H1 (cell line): Measurements from ENCODE around the gene BRINP3. TPM values are rescaled to one million over a fixed set of nuclear protein-coding genes. Genes with fewer than 3 reads are reported as not detected.

ENCODE experiments used
- CTCF ChIA-PET: fragments of 300-600 bp; sonication (Branson Sonifier 250); formaldehyde crosslinking; loops from one replicate; lab custom pipeline; 2021; ENCODE audit not compliant: partially characterized antibody; lab: Charles Lee
- POLR2A ChIA-PET: fragments of 300-600 bp; sonication (Branson Sonifier 250); formaldehyde crosslinking; loops from one replicate; lab custom pipeline; 2021; ENCODE audit warnings: inconsistent platforms; ENCODE audit not compliant: partially characterized antibody; lab: Charles Lee
- DNase-seq, 2 experiments: peaks; one replicate each; pipeline versions ENCODE4 v3.0.0 to v3.0.0-alpha.2; 2010 to 2022; ENCODE audit warnings: low spot score in 2 of 2, low read depth in 1 of 2, mixed read lengths in 1 of 2
- FAIRE-seq: peaks from 2 replicates; lab custom pipeline; 2011; peaks lifted over from hg19 to GRCh38; lab: Jason Lieb, UNC
- H2AFZ ChIP-seq: 2 replicates; pipeline ENCODE4 v1.8.1; 2012; ENCODE audit warnings: low read length, inconsistent platforms
- H2AK5ac ChIP-seq: 2 replicates; pipeline ENCODE4 v1.6.1; 2013; ENCODE audit warnings: low read depth, low read length
- H2BK120ac ChIP-seq: replicated peaks from 2 replicates; pipeline ENCODE3; 2013; ENCODE audit warnings: low read depth, low read length, inconsistent platforms
- H2BK12ac ChIP-seq: 2 replicates; pipeline ENCODE4 v1.6.1; 2013; ENCODE audit warnings: low read depth, low read length
- H2BK15ac ChIP-seq: 2 replicates; pipeline ENCODE4 v1.6.1; 2013; ENCODE audit warnings: low read length
- H2BK20ac ChIP-seq: 2 replicates; pipeline ENCODE4 v1.6.1; 2013; ENCODE audit warnings: low read length
- H2BK5ac ChIP-seq: 2 replicates; pipeline ENCODE4 v1.6.1; 2013; ENCODE audit warnings: low read depth, low read length
- H3K14ac ChIP-seq: 2 replicates; pipeline ENCODE4 v1.6.1; 2013; ENCODE audit warnings: inconsistent platforms; ENCODE audit not compliant: insufficient read length
- H3K18ac ChIP-seq: 2 replicates; pipeline ENCODE4 v1.6.1; 2013; ENCODE audit warnings: low read length; ENCODE audit errors: extremely low read depth
- H3K23ac ChIP-seq: 2 replicates; pipeline ENCODE4 v1.6.1; 2013; ENCODE audit warnings: inconsistent platforms; ENCODE audit not compliant: insufficient read length
- H3K23me2 ChIP-seq: 2 replicates; pipeline ENCODE4 v1.6.1; 2013; ENCODE audit warnings: low read depth, low read length
- H3K27ac ChIP-seq: 2 replicates; pipeline ENCODE4 v1.6.1; 2011; ENCODE audit warnings: low read depth, low read length, inconsistent platforms
- H3K27me3 ChIP-seq, 4 experiments: replicated peaks in 1 of 4; 1 replicate in 1 of 4; 2 replicates in 3 of 4; pipeline versions ENCODE4 v1.6.1 to v1.8.1; 2011 to 2013; ENCODE audit warnings: low read length in 3 of 4, mild to moderate bottlenecking in 3 of 4, inconsistent platforms in 2 of 4, mixed read lengths in 2 of 4, moderate library complexity in 1 of 4; ENCODE audit not compliant: control insufficient read depth in 3 of 4, insufficient read depth in 3 of 4; ENCODE audit errors: extremely low read depth in 1 of 4
- H3K36me3 ChIP-seq, 4 experiments: 2 replicates each; pipeline versions ENCODE4 v1.6.1 to v1.8.1; 2011 to 2013; ENCODE audit warnings: mild to moderate bottlenecking in 4 of 4, low read length in 3 of 4, moderate library complexity in 2 of 4, control low read depth in 1 of 4, inconsistent platforms in 1 of 4; ENCODE audit not compliant: insufficient read depth in 4 of 4, control insufficient read depth in 2 of 4
- H3K4ac ChIP-seq: replicated peaks from 2 replicates; pipeline ENCODE3; 2013; ENCODE audit warnings: low read length, low read depth, mixed read lengths, inconsistent platforms; ENCODE audit not compliant: insufficient read length
- H3K4me1 ChIP-seq, 4 experiments: replicated peaks in 1 of 4; 1 replicate in 1 of 4; 2 replicates in 3 of 4; pipeline versions ENCODE4 v1.6.1 to v1.8.1; 2011 to 2013; ENCODE audit warnings: low read length in 3 of 4, inconsistent platforms in 2 of 4, mixed read lengths in 1 of 4; ENCODE audit not compliant: insufficient read depth in 4 of 4, control insufficient read depth in 3 of 4
- H3K4me2 ChIP-seq, 2 experiments: 2 replicates each; pipeline versions ENCODE4 v1.6.1 to v1.8.1; 2011 to 2013; ENCODE audit warnings: low read depth in 2 of 2, low read length in 2 of 2, control low read depth in 1 of 2, inconsistent platforms in 1 of 2, mild to moderate bottlenecking in 1 of 2; ENCODE audit not compliant: insufficient read depth in 1 of 2
- H3K4me3 ChIP-seq, 4 experiments: fragments of 200-600, 300-600 bp in 1 of 4; sonication (generic), shearing (Covaris generic), sonication (Bioruptor Twin) in 1 of 4; 2 replicates each; pipeline versions ENCODE4 v1.5.1 to v1.8.1; 2011 to 2016; ENCODE audit warnings: low read length in 4 of 4, low read depth in 3 of 4, control low read depth in 2 of 4, inconsistent platforms in 2 of 4, mild to moderate bottlenecking in 2 of 4, mixed read lengths in 1 of 4, moderate library complexity in 1 of 4; ENCODE audit not compliant: insufficient read depth in 2 of 4; ENCODE audit errors: extremely low read depth in 1 of 4
- H3K56ac ChIP-seq: replicated peaks from 2 replicates; pipeline ENCODE3; 2013; ENCODE audit warnings: low read depth, mild to moderate bottlenecking, mixed read lengths, low read length, inconsistent platforms; ENCODE audit not compliant: insufficient read length
- H3K79me1 ChIP-seq: 2 replicates; pipeline ENCODE4 v1.6.1; 2013; ENCODE audit warnings: low read depth, low read length, control low read depth
- H3K79me2 ChIP-seq, 2 experiments: 2 replicates each; pipeline versions ENCODE4 v1.6.1 to v1.8.1; 2012 to 2013; ENCODE audit warnings: low read length in 2 of 2, mild to moderate bottlenecking in 2 of 2, inconsistent platforms in 1 of 2; ENCODE audit not compliant: insufficient read depth in 2 of 2, control insufficient read depth in 1 of 2
- H3K9ac ChIP-seq, 4 experiments: replicated peaks in 1 of 4; 1 replicate in 1 of 4; 2 replicates in 3 of 4; pipeline versions ENCODE4 v1.6.1 to v1.8.1; 2011 to 2013; ENCODE audit warnings: low read depth in 3 of 4, low read length in 3 of 4, control low read depth in 2 of 4, mild to moderate bottlenecking in 2 of 4, moderate library complexity in 2 of 4, inconsistent platforms in 1 of 4; ENCODE audit errors: extremely low read depth in 1 of 4
- H3K9me3 ChIP-seq, 2 experiments: 2 replicates each; pipeline versions ENCODE4 v1.6.1 to v1.8.1; 2012 to 2013; ENCODE audit warnings: mild to moderate bottlenecking in 2 of 2, moderate library complexity in 2 of 2, control low read depth in 1 of 2, inconsistent platforms in 1 of 2, low read depth in 1 of 2, low read length in 1 of 2, mixed read lengths in 1 of 2; ENCODE audit not compliant: insufficient read depth in 2 of 2
- H4K20me1 ChIP-seq, 2 experiments: replicated peaks in 1 of 2; 2 replicates each; pipeline versions ENCODE3 to v1.8.1; 2011 to 2013; ENCODE audit warnings: inconsistent platforms in 2 of 2, low read length in 2 of 2, mild to moderate bottlenecking in 1 of 2; ENCODE audit not compliant: insufficient read depth in 2 of 2, control insufficient read depth in 1 of 2
- H4K5ac ChIP-seq: 2 replicates; pipeline ENCODE4 v1.6.1; 2013; ENCODE audit warnings: low read length, low read depth, mixed read lengths, inconsistent platforms; ENCODE audit not compliant: insufficient read length
- H4K8ac ChIP-seq: 2 replicates; pipeline ENCODE4 v1.8.0; 2013; ENCODE audit warnings: mild to moderate bottlenecking, moderate library complexity, low read length, inconsistent platforms; ENCODE audit not compliant: insufficient read depth; ENCODE audit errors: extremely low read depth
- H4K91ac ChIP-seq: replicated peaks from 2 replicates; pipeline ENCODE3; 2013; ENCODE audit warnings: low read length, mixed read lengths, inconsistent platforms; ENCODE audit not compliant: insufficient read length
- ATF2 ChIP-seq: IDR thresholded peaks from 2 replicates; pipeline ENCODE4 v1.6.1; 2012; ENCODE audit warnings: low read length, inconsistent platforms
- EGR1 ChIP-seq: IDR thresholded peaks from 2 replicates; pipeline ENCODE4 v1.6.1; 2011; ENCODE audit warnings: low read depth, low read length, borderline replicate concordance
- KDM1A ChIP-seq: fragments of 200-600, 300-600 bp; sonication (generic); IDR thresholded peaks from 2 replicates; pipeline ENCODE4 v1.7.1; 2016; ENCODE audit warnings: mild to moderate bottlenecking, low read length, borderline replicate concordance
- KDM4A ChIP-seq: IDR thresholded peaks from one replicate; pipeline ENCODE4 v1.7.1; 2012; ENCODE audit warnings: low read depth, mild to moderate bottlenecking, moderate library complexity, low read length, inconsistent platforms; ENCODE audit not compliant: severe bottlenecking
- SRF ChIP-seq: IDR thresholded peaks from 2 replicates; pipeline ENCODE4 v1.6.1; 2011; ENCODE audit warnings: mild to moderate bottlenecking, low read depth, low read length, moderate library complexity
- WGBS, 2 experiments: shearing (Covaris generic) in 1 of 2; methylation state at CpG; one replicate each; pipeline versions ENCODE4 v1.1.6 to v1.1.7; 2013 to 2015; ENCODE audit warnings: low lambda C conversion rate in 2 of 2, mixed read lengths in 2 of 2, inconsistent platforms in 1 of 2, low coverage in 1 of 2, missing lambda C conversion rate in 1 of 2; ENCODE audit not compliant: insufficient replicate concordance in 2 of 2, insufficient coverage in 1 of 2, insufficient read length in 1 of 2; ENCODE audit errors: extremely low coverage in 1 of 2, missing lambda C conversion rate in 1 of 2; 5-methylcytosine and 5-hydroxymethylcytosine counted together
- polyA plus RNA-seq, 7 experiments: library from polyadenylated mRNA; depleted of rRNA in 3 of 7; stranded (reverse) in 5 of 7; unstranded in 2 of 7; fragments of >200 nt in 5 of 7; fragments of 200-250 nt in 2 of 7; gene quantifications; 1 replicate in 5 of 7; 2 replicates in 1 of 7; 4 replicates in 1 of 7; pipeline versions ENCODE4 v1.2.1 to v1.2.3, GENCODE V29; 2011 to 2013; ENCODE audit warnings: missing spikeins in 2 of 7, mixed read lengths in 2 of 7
- total RNA-seq: library from RNA; stranded (reverse); fragmentation: NEBNext Ultra II Directional; extraction: Animal tissue kit (Norgen Biotek cat#: 25700); gene quantifications from 2 replicates; pipeline ENCODE4 v1.2.1, GENCODE V29; 2021

Gene BRINP3
- total and polyA plus RNA-seq, 2 of the 8 experiments (the other 6 are each of a cell fraction or from before 2014, with no cell fraction given) = not detected

GRCh38 chr1:190168893-190169280 is 308.8 kb downstream of the BRINP3 start:
- no peak overlapping the region for H3K27ac ChIP-seq
- ChIA-PET POLR2A (no interaction called here), CTCF (interaction anchor here (0.9 kb wide), 1 partner anchor 310 kb away, joined by 3 read pairs; no protein-coding TSS in a partner anchor)
- H3K79me1 ChIP-seq = no peaks in the 10 kb centered on the region
- no peak overlapping the region for H3K4me2 ChIP-seq
- H2BK20ac ChIP-seq = no peak overlapping the region
- peak overlapping the region; percentile 22; the same call in 1 of the 2 replicates for H2AFZ ChIP-seq
- H3K27me3 ChIP-seq = no peaks in the 10 kb centered on the region
- H4K20me1 ChIP-seq = no peaks in the 10 kb centered on the region
- no peaks in the 10 kb centered on the region for H3K23me2 ChIP-seq
- FAIRE-seq = no peak
- H3K56ac ChIP-seq = no peak overlapping the region
- H2AK5ac ChIP-seq = no peak overlapping the region
- no peak overlapping the region for H3K4ac ChIP-seq
- TF ChIP-seq SRF (no peak), EGR1 (no peak), KDM4A (no peak), ATF2 (no peak), KDM1A (no peak)
- no peak overlapping the region for H3K14ac ChIP-seq
- H4K91ac ChIP-seq = no peak overlapping the region
- H3K4me1 ChIP-seq = no peaks in the 10 kb centered on the region
- WGBS, 2 experiments = 89% methylated on average over 3 of the region's 3 CpGs; no CpG with 5 or more reads in 1 of the 2 experiments
- no peak overlapping the region for H2BK120ac ChIP-seq
- no peak overlapping the region for H2BK12ac ChIP-seq
- H3K36me3 ChIP-seq = no peaks in the 10 kb centered on the region
- no peak overlapping the region for H4K8ac ChIP-seq
- DNase-seq = no peak
- H4K5ac ChIP-seq = no peak overlapping the region
- H2BK15ac ChIP-seq = no peak overlapping the region
- H3K79me2 ChIP-seq = no peaks in the 10 kb centered on the region
- no peak overlapping the region for H3K23ac ChIP-seq
- no peak overlapping the region for H3K9ac ChIP-seq
- H3K9me3 ChIP-seq = no peaks in the 10 kb centered on the region
- H3K18ac ChIP-seq = no peak overlapping the region
- no peak overlapping the region for H3K4me3 ChIP-seq
- H2BK5ac ChIP-seq = no peak overlapping the region
